K562 (cell line): ENCODE results near the gene THAP8. TPM values are rescaled to one million over a fixed set of nuclear protein-coding genes. Genes with fewer than 3 reads are reported as not detected.
A peak's percentile ranks its signal among the peaks of the same experiment; 100 is the strongest.

Experiments
- ATAC-seq: fragments of 200-7000 bp; cut with Tn5 transposase; 3 replicates; pipeline ENCODE4 v1.9.1; 2020; ENCODE audit warnings: moderate library complexity
- BruUV-seq: library from RNA; stranded (reverse); fragments of 400-500 nt; replicated peaks from 2 replicates; lab custom pipeline; 2021; lab: Mats Ljungman, UMichigan
- CTCF ChIA-PET: fragments of 300-600 bp; formaldehyde crosslinking; extraction: SDS; loops from one replicate; lab custom pipeline; 2021; ENCODE audit warnings: low intra/inter-chr PET ratio; lab: Yijun Ruan, JAX
- POLR2A ChIA-PET: fragments of 300-600, 350-650 bp; sonication (Branson Sonifier 250); formaldehyde crosslinking; extraction: SDS; loops from one replicate; lab custom pipeline; 2021; ENCODE audit warnings: antibody characterized with exemption, inconsistent platforms; lab: Yijun Ruan, JAX
- DNase-seq, 4 experiments: peaks; one replicate each; pipeline versions ENCODE4 v3.0.0 to v3.0.0-alpha.2; 2011 to 2018; ENCODE audit warnings: low spot score in 3 of 4, mixed read lengths in 3 of 4; ENCODE audit errors: extremely low read depth in 1 of 4
- FAIRE-seq: peaks from 2 replicates; lab custom pipeline; 2011; peaks lifted over from hg19 to GRCh38; lab: Jason Lieb, UNC
- H2AFZ ChIP-seq: 2 replicates; pipeline ENCODE4 v1.6.0; 2011; ENCODE audit warnings: low read depth, low read length, control low read depth, inconsistent platforms
- H3K27ac ChIP-seq: fragments of 200-600 bp; 3 replicates; pipeline ENCODE4 v1.8.0; 2011; ENCODE audit warnings: low read depth, mild to moderate bottlenecking, control low read depth, inconsistent platforms, low read length, moderate library complexity, mixed read lengths; ENCODE audit errors: extremely low read depth
- H3K27me3 ChIP-seq, 2 experiments: fragments of 300-600 bp in 1 of 2; 2 replicates in 1 of 2; 3 replicates in 1 of 2; pipeline versions ENCODE4 v1.6.0 to v1.8.0; 2011; ENCODE audit warnings: inconsistent platforms in 2 of 2, low read length in 2 of 2, mild to moderate bottlenecking in 1 of 2, mixed read lengths in 1 of 2, moderate library complexity in 1 of 2; ENCODE audit not compliant: control insufficient read depth in 2 of 2, insufficient read depth in 2 of 2
- H3K36me3 ChIP-seq: fragments of 300-600 bp; 3 replicates; pipeline ENCODE4 v1.8.0; 2011; ENCODE audit warnings: mild to moderate bottlenecking, low read length, inconsistent platforms; ENCODE audit not compliant: control insufficient read depth, insufficient read depth
- H3K4me1 ChIP-seq, 2 experiments: fragments of 200-600 bp in 1 of 2; replicated peaks in 1 of 2; 2 replicates in 1 of 2; 3 replicates in 1 of 2; pipeline versions ENCODE4 v1.5.1 to v1.8.0; 2011; ENCODE audit warnings: inconsistent platforms in 2 of 2, low read length in 2 of 2, mild to moderate bottlenecking in 1 of 2, mixed read lengths in 1 of 2, moderate library complexity in 1 of 2; ENCODE audit not compliant: control insufficient read depth in 2 of 2, insufficient read depth in 2 of 2
- H3K4me2 ChIP-seq: 2 replicates; pipeline ENCODE4 v1.6.1; 2011; ENCODE audit warnings: low read length, control low read depth, inconsistent platforms, mixed read lengths; ENCODE audit not compliant: insufficient read depth
- H3K4me3 ChIP-seq: fragments of 200-600 bp; sonication (generic), shearing (Covaris generic); 2 replicates; pipeline ENCODE4 v1.5.1; 2016; ENCODE audit warnings: control low read depth, inconsistent platforms
- H3K79me2 ChIP-seq: fragments of 200-600 bp; 3 replicates; pipeline ENCODE4 v1.8.0; 2011; ENCODE audit warnings: low read length, inconsistent platforms; ENCODE audit not compliant: control insufficient read depth, insufficient read depth
- H3K9ac ChIP-seq, 2 experiments: 2 replicates each; pipeline versions ENCODE4 v1.6.0 to v1.6.1; 2011; ENCODE audit warnings: low read depth in 2 of 2, low read length in 2 of 2, control low read depth in 1 of 2, inconsistent platforms in 1 of 2, mild to moderate bottlenecking in 1 of 2, mixed read lengths in 1 of 2; ENCODE audit not compliant: insufficient read depth in 1 of 2
- H3K9me1 ChIP-seq: one replicate; pipeline ENCODE4 v1.6.0; 2011; ENCODE audit warnings: inconsistent platforms, mild to moderate bottlenecking, low read length, moderate library complexity; ENCODE audit not compliant: control insufficient read depth, insufficient read depth
- H3K9me3 ChIP-seq: replicated peaks from 2 replicates; pipeline ENCODE4 v1.5.1; 2011; ENCODE audit warnings: low read depth, low read length, inconsistent platforms; ENCODE audit not compliant: control insufficient read depth, insufficient read depth
- H4K20me1 ChIP-seq: replicated peaks from 2 replicates; pipeline ENCODE4 v1.6.1; 2011; ENCODE audit warnings: low read length, inconsistent platforms, mixed read lengths; ENCODE audit not compliant: control insufficient read depth, insufficient read depth
- HMG20A ChIP-seq: fragments of 450-650 bp; formaldehyde crosslinking; conservative IDR thresholded peaks from 2 replicates; pipeline ENCODE4 v1.4.0; 2020; ENCODE audit warnings: mild to moderate bottlenecking, mixed read lengths
- ID3 ChIP-seq, 2 experiments: fragments of 250-450 bp in 1 of 2; fragments of 450-650 bp in 1 of 2; sonication (Bioruptor Pico) in 1 of 2; IDR thresholded peaks; 2 replicates each; pipeline versions ENCODE4 v1.6.1 to v1.8.0; 2016 to 2021; ENCODE audit warnings: mild to moderate bottlenecking in 2 of 2, moderate library complexity in 2 of 2, missing compliant biosample characterization in 1 of 2, missing genetic modification characterization in 1 of 2
- POLR2G ChIP-seq: fragments of 200-400 bp; formaldehyde crosslinking; IDR thresholded peaks from 2 replicates; pipeline ENCODE4 v1.6.1; 2017; ENCODE audit warnings: low read depth, mild to moderate bottlenecking, antibody characterized with exemption, low read length, moderate library complexity
- RBFOX2 ChIP-seq: fragments of 200-400 bp; formaldehyde crosslinking; IDR thresholded peaks from 2 replicates; pipeline ENCODE4 v1.6.1; 2017; ENCODE audit warnings: low read depth, mild to moderate bottlenecking, low read length, moderate library complexity
- RBM25 ChIP-seq: fragments of 200-400 bp; formaldehyde crosslinking; IDR thresholded peaks from 2 replicates; pipeline ENCODE4 v1.6.1; 2018; ENCODE audit warnings: low read length, low read depth, moderate library complexity; ENCODE audit not compliant: severe bottlenecking
- ZNF740 ChIP-seq, 3 experiments: fragments of 200-800 bp in 1 of 3; sonication (Bioruptor generic) in 1 of 3; sonication (generic) in 1 of 3; formaldehyde crosslinking in 1 of 3; IDR thresholded peaks; 2 replicates each; pipeline versions ENCODE4 v1.6.1 to v1.8.0; 2016 to 2022; ENCODE audit warnings: mild to moderate bottlenecking in 2 of 3, missing compliant biosample characterization in 2 of 3, missing genetic modification characterization in 2 of 3, missing genetic modification reagents in 1 of 3
- WGBS: fragments of 100-300 bp; shearing (Covaris generic); methylation state at CpG from one replicate; pipeline ENCODE4 v1.1.6; 2016; ENCODE audit warnings: low coverage, mixed read lengths; ENCODE audit not compliant: insufficient coverage; ENCODE audit errors: missing lambda C conversion rate; 5-methylcytosine and 5-hydroxymethylcytosine counted together
- in situ Hi-C: fragments of 300-500 bp; cut with MboI; formaldehyde crosslinking; loops from 4 replicates; pipeline ENCODE4 v1.15.0; 2018; ENCODE audit warnings: inconsistent platforms, mixed read lengths
- intact Hi-C: fragments of 100-400 bp; cut with micrococcal nuclease; formaldehyde crosslinking; loops from 2 replicates; pipeline ENCODE4 v1.14.2; 2022
- polyA plus RNA-seq, 8 experiments: library from polyadenylated mRNA; depleted of rRNA in 4 of 8; stranded (reverse) in 5 of 8; unstranded in 3 of 8; fragments of >200 nt; fragmentation: Nextera tagmentation in 2 of 8; fragmentation: Illumina TruSeq in 1 of 8; extraction: Ambion mirVana in 2 of 8; extraction: Trizol in 1 of 8; gene quantifications; 2 replicates each; pipeline versions ENCODE4 v1.2.1 to v1.2.3, GENCODE V29; 2011 to 2014; ENCODE audit warnings: inconsistent platforms in 1 of 8, missing spikeins in 1 of 8
- total RNA-seq, 7 experiments: library from RNA; depleted of rRNA in 6 of 7; stranded (reverse); fragments of >200 nt in 6 of 7; fragmentation: Illumina TruSeq in 2 of 7; extraction: Trizol in 2 of 7; gene quantifications; 2 replicates each; pipeline versions ENCODE4 v1.2.1 to v1.2.3, GENCODE V29; 2011 to 2021; ENCODE audit warnings: low replicate concordance in 1 of 7

The THAP8 gene
- total and polyA plus RNA-seq, 9 of the 15 experiments (the other 6 are each of a cell fraction or from before 2014, with no cell fraction given), result 0.11 to 2.0 (median 0.94) TPM

GRCh38 chr19:36019061-36019670 is 34.9 kb downstream of the THAP8 start:
- ChIA-PET CTCF (no interaction called here), POLR2A (no interaction called here)
- Histone ChIP-seq H3K9me1 (no peaks in the 10 kb centered on the region), H3K79me2 (peaks cover 18% of the 10 kb centered on the region), H3K4me2 (no peak overlapping the region), H3K27me3 (no peaks in the 10 kb centered on the region), H2AFZ (no peak overlapping the region), H3K4me3 (no peak overlapping the region), H3K4me1 (peaks cover 6 to 23% of the 10 kb centered on the region in 2 experiments; a peak in 4 of 5 replicates), H3K9me3 (no peaks in the 10 kb centered on the region), H3K27ac (no peak overlapping the region)
- no peak for DNase-seq
- ATAC-seq, result no peak
- intact Hi-C loops, result no loop called here
- WGBS, result 96% methylated on average over 16 of the region's 22 CpGs
- no peak for TF ChIP-seq ID3 (CRISPR knock-in tag; IDR thresholded peaks at IDR 0.05)
- TF ChIP-seq ID3 (tag; IDR thresholded peaks at IDR 0.05), result no peak
- TF ChIP-seq POLR2G, result peak; percentile 63; the same call in 1 of the 2 replicates
- no peak for TF ChIP-seq HMG20A
- no peak for TF ChIP-seq ZNF740 (CRISPR knock-in tag; IDR thresholded peaks at IDR 0.05)
- no peak for TF ChIP-seq ZNF740 (tag; IDR thresholded peaks at IDR 0.05)
- peak; percentile 64 for TF ChIP-seq RBM25
- TF ChIP-seq RBFOX2, result peak; percentile 47; the same call in 1 of the 2 replicates
- TF ChIP-seq, all 486 proteins: peak for 3
- in situ Hi-C loops, result no loop called here
- Histone ChIP-seq H3K36me3 (peaks cover 45% of the 10 kb centered on the region; the same call in 2 of the 3 replicates), H3K9ac (no peak overlapping the region), H4K20me1 (no peaks in the 10 kb centered on the region)
- no TSS peak for BruUV-seq
- no peak for FAIRE-seq
